Measurements from ENCODE around the gene HOXD3. TPM values are rescaled to one million over a fixed set of nuclear protein-coding genes. Genes with fewer than 3 reads are reported as not detected.

The HOXD3 gene
- total RNA-seq (2014; rRNA removed; shearing (Covaris generic)), result 1.0 TPM in 2 replicates

GRCh38 chr2:176156807-176157498 lies at the start of gene HOXD3:
Gene HOXD3 (plus strand): TSS chr2:176157307. CDS start chr2:176169115, 11,808 bp downstream.
- no peak for DNase-seq (ENCODE audit: low spot score)

- no peak for DNase-seq (ENCODE audit: low spot score)
These were observed 49.4 kb upstream of the HOXD3 start for GRCh38 chr2:176107731-176108181.

- DNase-seq (ENCODE audit: low spot score), result no peak
These were observed 47.8 kb upstream of the HOXD3 start for GRCh38 chr2:176109192-176109901.

GRCh38 chr2:176109946-176110345 lies 47.2 kb upstream of the HOXD3 start:
- no peak for DNase-seq (ENCODE audit: low spot score)

GRCh38 chr2:176110415-176111308 lies 46.4 kb upstream of the HOXD3 start:
- no peak for DNase-seq (ENCODE audit: low spot score)

- DNase-seq (ENCODE audit: low spot score), result no peak
These were observed 45.8 kb upstream of the HOXD3 start for GRCh38 chr2:176111309-176111663.

- no peak for DNase-seq (ENCODE audit: low spot score)
These were observed 45.2 kb upstream of the HOXD3 start for GRCh38 chr2:176111846-176112374.

GRCh38 chr2:176112375-176113302 lies 44.5 kb upstream of the HOXD3 start:
- DNase-seq (ENCODE audit: low spot score), result no peak

- DNase-seq (ENCODE audit: low spot score), result no peak
These were observed 42.8 kb upstream of the HOXD3 start for GRCh38 chr2:176114120-176114929.

- DNase-seq (ENCODE audit: low spot score), result no peak
These were observed 42.0 kb upstream of the HOXD3 start for GRCh38 chr2:176114930-176115625.

- DNase-seq (ENCODE audit: low spot score), result no peak
These were observed 41.0 kb upstream of the HOXD3 start, which contains the start of gene HOXD10 for GRCh38 chr2:176115883-176116813. Gene HOXD10 (plus strand): TSS chr2:176116778. CDS start chr2:176116834, 56 bp downstream.

GRCh38 chr2:176117162-176117822 lies 39.8 kb upstream of the HOXD3 start:
- DNase-seq (ENCODE audit: low spot score), result no peak

GRCh38 chr2:176117823-176118371 lies 39.2 kb upstream of the HOXD3 start:
- DNase-seq (ENCODE audit: low spot score), result no peak

- DNase-seq (ENCODE audit: low spot score), result no peak
These were observed 38.3 kb upstream of the HOXD3 start for GRCh38 chr2:176118601-176119339.

GRCh38 chr2:176120364-176121189 lies 36.5 kb upstream of the HOXD3 start:
- no peak for DNase-seq (ENCODE audit: low spot score)

Measured in A172 (cell line).